Thyroid gland (tissue), 4 donors: ENCODE results near the gene UQCRC2.

Experiments used
- CTCF ChIP-seq, 6 experiments: fragments of 200-600 bp in 3 of 6; fragments of 450-650 bp in 3 of 6; sonication (generic) in 3 of 6; IDR thresholded peaks; one replicate each; pipeline ENCODE4 v1.5.1; 2016 to 2019; ENCODE audit warnings: antibody characterized with exemption in 6 of 6, mild to moderate bottlenecking in 2 of 6, inconsistent platforms in 1 of 6, moderate library complexity in 1 of 6
- POLR2A ChIP-seq, 2 donors: fragments of 450-650 bp; IDR thresholded peaks; one replicate each; pipeline ENCODE4 v1.6.1; 2017; ENCODE audit warnings: antibody characterized with exemption in 2 of 2, mild to moderate bottlenecking in 2 of 2, moderate library complexity in 1 of 2

GRCh38 chr16:22023505-22023904 lies 70.3 kb downstream of the UQCRC2 start:
- no peak for TF ChIP-seq CTCF (IDR thresholded peaks at IDR 0.05)
- no peak for TF ChIP-seq POLR2A (IDR thresholded peaks at IDR 0.05)
